Lower leg skin (tissue), 3 donors: ENCODE data around the gene INPP5F.

Experiments used
- POLR2A ChIP-seq, 2 donors: fragments of 450-650 bp; IDR thresholded peaks; one replicate each; pipeline ENCODE4 v1.6.1; 2016 to 2017; ENCODE audit warnings: antibody characterized with exemption in 2 of 2, mild to moderate bottlenecking in 1 of 2, moderate library complexity in 1 of 2
- TF ChIP-seq, protein P1 (sequence below), 3 donors: fragments of 450-650 bp; IDR thresholded peaks; one replicate each; pipeline ENCODE4 v1.5.1; 2016; ENCODE audit warnings: antibody characterized with exemption in 3 of 3, mild to moderate bottlenecking in 3 of 3, moderate library complexity in 2 of 3

DNA sequence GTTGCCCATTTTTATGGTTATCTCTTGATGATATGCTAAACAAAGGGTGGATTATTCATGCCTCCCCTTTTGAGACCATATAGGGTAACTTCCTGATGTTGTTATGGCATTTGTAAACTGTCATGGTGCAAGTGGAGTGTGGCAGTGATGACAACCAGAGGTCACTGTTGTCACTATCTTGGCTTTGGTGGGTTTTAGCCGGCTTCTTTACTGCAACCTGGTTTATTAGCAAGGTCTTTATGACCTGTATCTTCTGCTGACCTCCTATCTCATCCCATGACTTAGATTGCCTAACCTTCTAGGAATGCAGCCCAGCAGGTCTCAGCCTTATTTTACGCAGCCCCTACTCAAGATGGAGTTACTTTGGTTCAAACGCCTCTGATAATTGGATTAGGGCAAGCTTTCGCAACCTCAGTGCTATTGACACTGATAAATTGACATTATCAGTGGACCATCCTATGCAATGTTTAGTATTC lies 37.8 kb upstream of the INPP5F start:
- TF ChIP-seq, protein P1, sequence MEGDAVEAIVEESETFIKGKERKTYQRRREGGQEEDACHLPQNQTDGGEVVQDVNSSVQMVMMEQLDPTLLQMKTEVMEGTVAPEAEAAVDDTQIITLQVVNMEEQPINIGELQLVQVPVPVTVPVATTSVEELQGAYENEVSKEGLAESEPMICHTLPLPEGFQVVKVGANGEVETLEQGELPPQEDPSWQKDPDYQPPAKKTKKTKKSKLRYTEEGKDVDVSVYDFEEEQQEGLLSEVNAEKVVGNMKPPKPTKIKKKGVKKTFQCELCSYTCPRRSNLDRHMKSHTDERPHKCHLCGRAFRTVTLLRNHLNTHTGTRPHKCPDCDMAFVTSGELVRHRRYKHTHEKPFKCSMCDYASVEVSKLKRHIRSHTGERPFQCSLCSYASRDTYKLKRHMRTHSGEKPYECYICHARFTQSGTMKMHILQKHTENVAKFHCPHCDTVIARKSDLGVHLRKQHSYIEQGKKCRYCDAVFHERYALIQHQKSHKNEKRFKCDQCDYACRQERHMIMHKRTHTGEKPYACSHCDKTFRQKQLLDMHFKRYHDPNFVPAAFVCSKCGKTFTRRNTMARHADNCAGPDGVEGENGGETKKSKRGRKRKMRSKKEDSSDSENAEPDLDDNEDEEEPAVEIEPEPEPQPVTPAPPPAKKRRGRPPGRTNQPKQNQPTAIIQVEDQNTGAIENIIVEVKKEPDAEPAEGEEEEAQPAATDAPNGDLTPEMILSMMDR (IDR thresholded peaks at IDR 0.05): no peak
- no peak for TF ChIP-seq POLR2A (IDR thresholded peaks at IDR 0.05)
